IMR-90 (cell line): Measurements from ENCODE around the gene ALOXE3. TPM values are rescaled to one million over a fixed set of nuclear protein-coding genes. Genes with fewer than 3 reads are reported as not detected.

Source experiments
- ATAC-seq: fragments of 200-7000 bp; cut with Tn5 transposase; 2 replicates; pipeline ENCODE4 v1.9.1; 2020; ENCODE audit warnings: low read depth, mild to moderate bottlenecking, moderate library complexity
- BruUV-seq: library from RNA; stranded (reverse); fragments of 400-500 nt; replicated peaks from 2 replicates; lab custom pipeline; 2021; lab: Mats Ljungman, UMichigan
- CTCF ChIA-PET: fragments of 300-600 bp; formaldehyde crosslinking; extraction: SDS; loops from one replicate; lab custom pipeline; 2021; ENCODE audit warnings: antibody characterized with exemption; lab: Yijun Ruan, JAX
- POLR2A ChIA-PET: fragments of 300-600 bp; sonication (Branson Sonifier 250); formaldehyde crosslinking; loops from one replicate; lab custom pipeline; 2022; ENCODE audit warnings: antibody characterized with exemption; ENCODE audit not compliant: unreplicated experiment; lab: Charles Lee
- DNase-seq: peaks from one replicate; pipeline ENCODE4 v3.0.0; 2013
- H2AFZ ChIP-seq: replicated peaks from 2 replicates; pipeline ENCODE3; 2013; ENCODE audit warnings: low read length, mild to moderate bottlenecking; ENCODE audit not compliant: poor library complexity
- H2AK5ac ChIP-seq: 2 replicates; pipeline ENCODE4 v1.6.1; 2013; ENCODE audit warnings: low read depth, low read length, inconsistent platforms
- H2AK9ac ChIP-seq: replicated peaks from 2 replicates; pipeline ENCODE3; 2013; ENCODE audit warnings: mild to moderate bottlenecking, low read depth, low read length, moderate library complexity; ENCODE audit not compliant: poor library complexity
- H2BK120ac ChIP-seq: 2 replicates; pipeline ENCODE4 v1.6.1; 2013; ENCODE audit warnings: low read depth, low read length, inconsistent platforms
- H2BK15ac ChIP-seq: 3 replicates; pipeline ENCODE4 v1.6.1; 2013; ENCODE audit warnings: low read depth, low read length, inconsistent platforms
- H2BK20ac ChIP-seq: 2 replicates; pipeline ENCODE4 v1.6.1; 2013; ENCODE audit warnings: low read depth, mild to moderate bottlenecking, inconsistent platforms, low read length, moderate library complexity
- H2BK5ac ChIP-seq: 2 replicates; pipeline ENCODE4 v1.6.1; 2013; ENCODE audit warnings: mild to moderate bottlenecking, low read depth, low read length, inconsistent platforms; ENCODE audit not compliant: poor library complexity, severe bottlenecking
- H3K14ac ChIP-seq: replicated peaks from 2 replicates; pipeline ENCODE4 v1.6.1; 2013; ENCODE audit warnings: low read depth, low read length, inconsistent platforms
- H3K18ac ChIP-seq: 2 replicates; pipeline ENCODE4 v1.6.1; 2013; ENCODE audit warnings: low read depth, low read length, control low read depth
- H3K23ac ChIP-seq: 2 replicates; pipeline ENCODE4 v1.6.1; 2013; ENCODE audit warnings: low read depth, low read length, inconsistent platforms
- H3K27ac ChIP-seq: 2 replicates; pipeline ENCODE4 v1.5.1; 2013; ENCODE audit warnings: mild to moderate bottlenecking, control low read depth, low read length; ENCODE audit not compliant: insufficient read depth
- H3K27me3 ChIP-seq: 2 replicates; pipeline ENCODE4 v1.6.1; 2013; ENCODE audit warnings: low read length; ENCODE audit not compliant: control insufficient read depth, insufficient read depth
- H3K36me3 ChIP-seq: 2 replicates; pipeline ENCODE4 v1.6.1; 2013; ENCODE audit warnings: low read length, mixed read lengths; ENCODE audit not compliant: control insufficient read depth, insufficient read depth
- H3K4ac ChIP-seq: 2 replicates; pipeline ENCODE4 v1.6.1; 2013; ENCODE audit warnings: low read depth, low read length, inconsistent platforms
- H3K4me1 ChIP-seq: 2 replicates; pipeline ENCODE4 v1.6.1; 2013; ENCODE audit warnings: low read length, mixed read lengths; ENCODE audit not compliant: control insufficient read depth, insufficient read depth
- H3K4me2 ChIP-seq: 2 replicates; pipeline ENCODE4 v1.6.1; 2013; ENCODE audit warnings: low read depth, mild to moderate bottlenecking, control low read depth, low read length, moderate library complexity
- H3K4me3 ChIP-seq: 2 replicates; pipeline ENCODE4 v1.5.1; 2013; ENCODE audit warnings: low read depth, mild to moderate bottlenecking, control low read depth, low read length, moderate library complexity; ENCODE audit not compliant: insufficient read depth
- H3K56ac ChIP-seq: 2 replicates; pipeline ENCODE4 v1.6.1; 2013; ENCODE audit warnings: low read length, inconsistent platforms; ENCODE audit not compliant: insufficient read depth; ENCODE audit errors: extremely low read depth
- H3K79me1 ChIP-seq, 2 experiments: 2 replicates each; pipeline ENCODE4 v1.6.1; 2013; ENCODE audit warnings: low read length in 2 of 2, inconsistent platforms in 1 of 2, low read depth in 1 of 2
- H3K9ac ChIP-seq: 2 replicates; pipeline ENCODE4 v1.6.1; 2013; ENCODE audit warnings: low read depth, low read length, control low read depth
- H3K9me1 ChIP-seq: 2 replicates; pipeline ENCODE4 v1.6.1; 2013; ENCODE audit warnings: low read length, inconsistent platforms; ENCODE audit not compliant: insufficient read depth
- H3K9me3 ChIP-seq: 2 replicates; pipeline ENCODE4 v1.6.1; 2013; ENCODE audit warnings: low read length; ENCODE audit not compliant: control insufficient read depth, insufficient read depth
- H4K20me1 ChIP-seq: 2 replicates; pipeline ENCODE4 v1.6.1; 2013; ENCODE audit warnings: low read length, inconsistent platforms; ENCODE audit not compliant: insufficient read depth
- H4K5ac ChIP-seq: 2 replicates; pipeline ENCODE4 v1.6.1; 2013; ENCODE audit warnings: mild to moderate bottlenecking, low read depth, low read length, control low read depth
- H4K8ac ChIP-seq, 2 experiments: 2 replicates each; pipeline ENCODE4 v1.6.1; 2013; ENCODE audit warnings: low read depth in 2 of 2, low read length in 2 of 2, control low read depth in 1 of 2, inconsistent platforms in 1 of 2
- H4K91ac ChIP-seq: 2 replicates; pipeline ENCODE4 v1.6.1; 2013; ENCODE audit warnings: low read depth, low read length, inconsistent platforms; ENCODE audit not compliant: insufficient read depth
- BHLHE40 ChIP-seq: fragments of 150-350 bp; IDR thresholded peaks from 2 replicates; pipeline ENCODE4 v1.6.1; 2016; ENCODE audit warnings: mild to moderate bottlenecking, low read depth, low read length
- CEBPB ChIP-seq: IDR thresholded peaks from 2 replicates; pipeline ENCODE4 v1.6.1; 2012; ENCODE audit warnings: low read depth, low read length, improper control_type of control experiment
- FOS ChIP-seq: fragments of 150-350 bp; IDR thresholded peaks from 2 replicates; pipeline ENCODE4 v1.6.1; 2016; ENCODE audit warnings: low read depth, low read length
- MAZ ChIP-seq: IDR thresholded peaks from 2 replicates; pipeline ENCODE4 v1.6.1; 2012; ENCODE audit warnings: low read depth, mild to moderate bottlenecking, low read length, improper control_type of control experiment, moderate library complexity, borderline replicate concordance
- MXI1 ChIP-seq: IDR thresholded peaks from 2 replicates; pipeline ENCODE4 v1.6.1; 2012; ENCODE audit warnings: low read depth, mild to moderate bottlenecking, low read length, moderate library complexity, borderline replicate concordance
- NFE2L2 ChIP-seq: fragments of 150-350 bp; IDR thresholded peaks from 2 replicates; pipeline ENCODE4 v1.6.1; 2016; ENCODE audit warnings: low read depth, mild to moderate bottlenecking, low read length
- POLR2A ChIP-seq: IDR thresholded peaks from 2 replicates; pipeline ENCODE4 v1.6.1; 2012; ENCODE audit warnings: mild to moderate bottlenecking, low read depth, low read length
- RCOR1 ChIP-seq: IDR thresholded peaks from 2 replicates; pipeline ENCODE4 v1.6.1; 2012; ENCODE audit warnings: mild to moderate bottlenecking, low read length, improper control_type of control experiment; ENCODE audit not compliant: insufficient replicate concordance
- RFX5 ChIP-seq: IDR thresholded peaks from 2 replicates; pipeline ENCODE4 v1.8.0; 2012; ENCODE audit warnings: low read depth, mild to moderate bottlenecking, low read length, moderate library complexity
- WGBS, 2 experiments: methylation state at CpG; one replicate each; pipeline versions ENCODE4 v1.1.5 to v1.1.7; 2013; ENCODE audit warnings: missing lambda C conversion rate in 2 of 2; ENCODE audit not compliant: insufficient read length in 1 of 2; ENCODE audit errors: extremely low coverage in 2 of 2; 5-methylcytosine and 5-hydroxymethylcytosine counted together
- dilution Hi-C: fragments of 300-500 bp; cut with HindIII; formaldehyde crosslinking; loops from one replicate; pipeline ENCODE4 v1.14.3; 2018; ENCODE audit warnings: low sequenced_read_pairs; ENCODE audit not compliant: unreplicated experiment
- in situ Hi-C: fragments of 300-500 bp; cut with MboI; formaldehyde crosslinking; loops from 3 replicates; pipeline ENCODE4 v1.14.3; 2019; ENCODE audit warnings: low sequenced_read_pairs, inconsistent platforms, mixed read lengths
- intact Hi-C: fragments of 100-400 bp; cut with micrococcal nuclease; formaldehyde crosslinking; loops from 2 replicates; pipeline ENCODE4 v1.10.0; 2022
- polyA plus RNA-seq, 3 experiments: library from polyadenylated mRNA; depleted of rRNA; stranded (reverse); fragments of >200 nt; gene quantifications; 2 replicates each; pipeline ENCODE4 v1.2.3, GENCODE V29; 2012; ENCODE audit warnings: low replicate concordance in 1 of 3
- total RNA-seq: library from RNA; depleted of rRNA; stranded (reverse); fragments of >200 nt; gene quantifications from 2 replicates; pipeline ENCODE4 v1.2.3, GENCODE V29; 2012
- TF ChIP-seq, protein P1 (sequence below): fragments of 150-350 bp; IDR thresholded peaks from 2 replicates; pipeline ENCODE4 v1.6.1; 2016; ENCODE audit warnings: low read depth, mild to moderate bottlenecking, low read length, moderate library complexity, borderline replicate concordance
- TF ChIP-seq, protein P2 (sequence below): conservative IDR thresholded peaks from 2 replicates; pipeline ENCODE4 v1.5.1; 2012; ENCODE audit warnings: mild to moderate bottlenecking, low read depth, low read length, improper control_type of control experiment
- TF ChIP-seq, protein P3 (sequence below): fragments of 150-350 bp; IDR thresholded peaks from 2 replicates; pipeline ENCODE4 v1.6.1; 2017; ENCODE audit warnings: mild to moderate bottlenecking, antibody characterized with exemption, low read length, low read depth

ALOXE3 gene
- total and polyA plus RNA-seq, 2 of the 4 experiments (the other 2 are of a cell fraction): under 0.01 to 0.26 TPM

DNA sequence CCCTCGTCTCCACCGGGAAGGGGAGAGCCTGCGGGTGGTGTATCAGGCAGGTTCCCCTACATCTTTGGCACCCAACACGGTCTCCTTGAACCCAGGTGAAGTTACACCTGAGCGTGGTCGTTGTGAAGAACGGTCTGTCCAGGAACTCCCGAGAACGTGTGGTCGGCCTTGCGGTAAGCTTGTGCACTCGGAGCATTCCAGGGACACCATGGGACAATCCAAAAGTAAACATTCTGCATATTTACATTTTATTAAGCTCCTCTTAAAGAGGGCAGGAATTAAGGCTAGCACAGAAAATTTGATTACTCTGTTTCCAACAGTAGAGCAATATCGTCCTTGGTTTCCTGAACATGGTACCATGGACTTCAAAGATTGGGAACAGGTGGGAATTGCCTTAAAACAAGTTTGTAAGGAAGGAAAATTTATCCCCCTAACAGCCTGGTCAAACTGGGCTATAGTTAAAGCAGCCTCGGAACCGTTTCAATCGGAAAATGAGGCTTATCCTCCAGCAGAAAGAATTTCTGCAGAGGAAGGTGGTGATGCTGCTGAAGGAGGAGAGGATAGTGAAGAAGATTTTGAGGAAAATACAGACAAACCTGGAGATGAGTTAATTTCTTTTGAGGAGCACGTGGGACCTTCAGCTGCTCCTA is 61.2 kb downstream of the ALOXE3 start:
- Histone ChIP-seq H3K4me2 (no peak overlapping the region), H2BK120ac (no peak overlapping the region), H3K27ac (no peak overlapping the region), H4K8ac (no peak overlapping the region), H2BK20ac (no peak overlapping the region), H3K9me3 (no peaks in the 10 kb centered on the region), H3K14ac (no peak overlapping the region), H3K18ac (no peak overlapping the region), H3K79me1 (no peaks in the 10 kb centered on the region), H3K4me1 (peaks cover 2% of the 10 kb centered on the region; the same call in 1 of the 2 replicates), H2BK15ac (no peak overlapping the region), H2AK9ac (no peak overlapping the region), H3K4ac (no peak overlapping the region), H3K9me1 (no peaks in the 10 kb centered on the region), H3K23ac (no peak overlapping the region), H3K4me3 (no peak overlapping the region), H3K36me3 (no peaks in the 10 kb centered on the region), H3K27me3 (peaks cover 45% of the 10 kb centered on the region), H3K56ac (no peak overlapping the region), H3K9ac (no peak overlapping the region), H2AK5ac (no peak overlapping the region), H4K5ac (no peak overlapping the region), H4K20me1 (no peaks in the 10 kb centered on the region), H2AFZ (no peak overlapping the region), H4K91ac (no peak overlapping the region), H2BK5ac (no peak overlapping the region)
- DNase-seq (no peak), ATAC-seq (no peak)
- intact Hi-C loops (loop anchor here (1.0 to 5.0 kb wide), 5 partner anchors 68 to 314 kb away; partner anchors contain the start of genes CNTROB and TRAPPC1), in situ Hi-C loops (no loop called here), dilution Hi-C loops (no loop called here)
- TF ChIP-seq, protein P1, sequence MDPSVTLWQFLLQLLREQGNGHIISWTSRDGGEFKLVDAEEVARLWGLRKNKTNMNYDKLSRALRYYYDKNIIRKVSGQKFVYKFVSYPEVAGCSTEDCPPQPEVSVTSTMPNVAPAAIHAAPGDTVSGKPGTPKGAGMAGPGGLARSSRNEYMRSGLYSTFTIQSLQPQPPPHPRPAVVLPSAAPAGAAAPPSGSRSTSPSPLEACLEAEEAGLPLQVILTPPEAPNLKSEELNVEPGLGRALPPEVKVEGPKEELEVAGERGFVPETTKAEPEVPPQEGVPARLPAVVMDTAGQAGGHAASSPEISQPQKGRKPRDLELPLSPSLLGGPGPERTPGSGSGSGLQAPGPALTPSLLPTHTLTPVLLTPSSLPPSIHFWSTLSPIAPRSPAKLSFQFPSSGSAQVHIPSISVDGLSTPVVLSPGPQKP: no peak
- TF ChIP-seq MAZ (no peak), RFX5 (no peak), POLR2A (no peak), CEBPB (no peak), FOS (no peak), BHLHE40 (no peak), MXI1 (no peak), RCOR1 (no peak), NFE2L2 (no peak)
- TF ChIP-seq, protein P2, sequence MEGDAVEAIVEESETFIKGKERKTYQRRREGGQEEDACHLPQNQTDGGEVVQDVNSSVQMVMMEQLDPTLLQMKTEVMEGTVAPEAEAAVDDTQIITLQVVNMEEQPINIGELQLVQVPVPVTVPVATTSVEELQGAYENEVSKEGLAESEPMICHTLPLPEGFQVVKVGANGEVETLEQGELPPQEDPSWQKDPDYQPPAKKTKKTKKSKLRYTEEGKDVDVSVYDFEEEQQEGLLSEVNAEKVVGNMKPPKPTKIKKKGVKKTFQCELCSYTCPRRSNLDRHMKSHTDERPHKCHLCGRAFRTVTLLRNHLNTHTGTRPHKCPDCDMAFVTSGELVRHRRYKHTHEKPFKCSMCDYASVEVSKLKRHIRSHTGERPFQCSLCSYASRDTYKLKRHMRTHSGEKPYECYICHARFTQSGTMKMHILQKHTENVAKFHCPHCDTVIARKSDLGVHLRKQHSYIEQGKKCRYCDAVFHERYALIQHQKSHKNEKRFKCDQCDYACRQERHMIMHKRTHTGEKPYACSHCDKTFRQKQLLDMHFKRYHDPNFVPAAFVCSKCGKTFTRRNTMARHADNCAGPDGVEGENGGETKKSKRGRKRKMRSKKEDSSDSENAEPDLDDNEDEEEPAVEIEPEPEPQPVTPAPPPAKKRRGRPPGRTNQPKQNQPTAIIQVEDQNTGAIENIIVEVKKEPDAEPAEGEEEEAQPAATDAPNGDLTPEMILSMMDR: no peak
- TF ChIP-seq, protein P3, sequence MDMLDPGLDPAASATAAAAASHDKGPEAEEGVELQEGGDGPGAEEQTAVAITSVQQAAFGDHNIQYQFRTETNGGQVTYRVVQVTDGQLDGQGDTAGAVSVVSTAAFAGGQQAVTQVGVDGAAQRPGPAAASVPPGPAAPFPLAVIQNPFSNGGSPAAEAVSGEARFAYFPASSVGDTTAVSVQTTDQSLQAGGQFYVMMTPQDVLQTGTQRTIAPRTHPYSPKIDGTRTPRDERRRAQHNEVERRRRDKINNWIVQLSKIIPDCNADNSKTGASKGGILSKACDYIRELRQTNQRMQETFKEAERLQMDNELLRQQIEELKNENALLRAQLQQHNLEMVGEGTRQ: no peak
- 86% methylated on average over 11 of the region's 17 CpGs; no CpG with 5 or more reads in 1 of the 2 experiments for WGBS, 2 experiments
- POLR2A ChIA-PET: interaction anchor here (0.6 kb wide), 1 partner anchor 525 kb away, joined by 4 read pairs; no protein-coding TSS in a partner anchor
- no TSS peak for BruUV-seq
- CTCF ChIA-PET: interaction anchor here (0.6 to 2.8 kb wide), 6 partner anchors 10 to 59 kb away, joined by 3 to 15 read pairs (median 4); no protein-coding TSS in a partner anchor
